Measurements from ENCODE around the gene ZNRF2. TPM values are rescaled to one million over a fixed set of nuclear protein-coding genes. Genes with fewer than 3 reads are reported as not detected.

ZNRF2 gene
- total and polyA plus RNA-seq, 2 donors (not counting 1 experiment from before 2014, with no cell fraction given) = 2.6 to 7.9 TPM

GRCh38 chr7:30365621-30366020 is 81.2 kb downstream of the ZNRF2 start:
- H3K4me2 ChIP-seq (ENCODE audit: extremely low read depth, insufficient read depth, low read length) = no peak overlapping the region
- H3K27me3 ChIP-seq (ENCODE audit: control insufficient read depth, insufficient read depth, low read length) = no peaks in the 10 kb centered on the region
- no peak overlapping the region for H3K9ac ChIP-seq (ENCODE audit: insufficient read depth, low read length)
- no peak overlapping the region for H3K27ac ChIP-seq (ENCODE audit: insufficient read depth, low read length)
- no peaks in the 10 kb centered on the region for H3K9me3 ChIP-seq (ENCODE audit: control insufficient read depth, insufficient read depth, low read depth, low read length)
- H3K4me3 ChIP-seq (replicated peaks in 1 of 4; ENCODE audit: control extremely low read depth in 1 of 4, insufficient read depth in 1 of 4, low read depth in 3 of 4, low read length in 4 of 4) = no peak overlapping the region
- no peak overlapping the region for H2AFZ ChIP-seq (ENCODE audit: low read length)
- H3K36me3 ChIP-seq (ENCODE audit: control insufficient read depth, insufficient read depth, low read length) = no peaks in the 10 kb centered on the region
- peaks cover 2% of the 10 kb centered on the region for H3K4me1 ChIP-seq (ENCODE audit: control insufficient read depth, extremely low read depth, insufficient read depth, low read length)
- no peaks in the 10 kb centered on the region for H3K79me2 ChIP-seq (ENCODE audit: control insufficient read depth, insufficient read depth, low read length)
- DNase-seq (ENCODE audit: low read depth in 2 of 2) = peak in 1 of 2 donors; percentile 36
- TF ChIP-seq CTCF (conservative IDR thresholded peaks at IDR 0.05 in 1 of 2, IDR thresholded peaks at IDR 0.05 in 1 of 2; ENCODE audit: low read depth in 1 of 2, low read length in 2 of 2) (no peak), EZH2 (IDR thresholded peaks at IDR 0.05; ENCODE audit: low read length, missing control alignments) (no peak)
- no peaks in the 10 kb centered on the region for H4K20me1 ChIP-seq (ENCODE audit: control insufficient read depth, extremely low read depth, insufficient read depth, low read length)

GRCh38 chr7:30366606-30367005 is 82.2 kb downstream of the ZNRF2 start:
- no peak overlapping the region for H3K27ac ChIP-seq (ENCODE audit: insufficient read depth, low read length)
- no peaks in the 10 kb centered on the region for H3K79me2 ChIP-seq (ENCODE audit: control insufficient read depth, insufficient read depth, low read length)
- H3K9me3 ChIP-seq (ENCODE audit: control insufficient read depth, insufficient read depth, low read depth, low read length) = no peaks in the 10 kb centered on the region
- no peak overlapping the region for H3K9ac ChIP-seq (ENCODE audit: insufficient read depth, low read length)
- H4K20me1 ChIP-seq (ENCODE audit: control insufficient read depth, extremely low read depth, insufficient read depth, low read length) = no peaks in the 10 kb centered on the region
- H3K4me2 ChIP-seq (ENCODE audit: extremely low read depth, insufficient read depth, low read length) = peak overlapping the region; percentile 40
- no peaks in the 10 kb centered on the region for H3K27me3 ChIP-seq (ENCODE audit: control insufficient read depth, insufficient read depth, low read length)
- no peak overlapping the region for H2AFZ ChIP-seq (ENCODE audit: low read length)
- peak; percentile 24 to 64 for DNase-seq (ENCODE audit: low read depth in 2 of 2)
- H3K4me3 ChIP-seq (replicated peaks in 1 of 4; ENCODE audit: control extremely low read depth in 1 of 4, insufficient read depth in 1 of 4, low read depth in 3 of 4, low read length in 4 of 4) = no peak overlapping the region
- H3K36me3 ChIP-seq (ENCODE audit: control insufficient read depth, insufficient read depth, low read length) = no peaks in the 10 kb centered on the region
- peaks cover 2% of the 10 kb centered on the region for H3K4me1 ChIP-seq (ENCODE audit: control insufficient read depth, extremely low read depth, insufficient read depth, low read length)
- TF ChIP-seq EZH2 (IDR thresholded peaks at IDR 0.05; ENCODE audit: low read length, missing control alignments) (no peak), CTCF (conservative IDR thresholded peaks at IDR 0.05 in 1 of 2, IDR thresholded peaks at IDR 0.05 in 1 of 2; ENCODE audit: low read depth in 1 of 2, low read length in 2 of 2) (no peak)

- TF ChIP-seq EZH2 (IDR thresholded peaks at IDR 0.05; ENCODE audit: low read length, missing control alignments) (no peak), CTCF (conservative IDR thresholded peaks at IDR 0.05 in 1 of 2, IDR thresholded peaks at IDR 0.05 in 1 of 2; ENCODE audit: low read depth in 1 of 2, low read length in 2 of 2) (no peak)
- no peak overlapping the region for H3K27ac ChIP-seq (ENCODE audit: insufficient read depth, low read length)
- H3K4me1 ChIP-seq (ENCODE audit: control insufficient read depth, extremely low read depth, insufficient read depth, low read length) = peaks cover 2% of the 10 kb centered on the region
- no peaks in the 10 kb centered on the region for H3K9me3 ChIP-seq (ENCODE audit: control insufficient read depth, insufficient read depth, low read depth, low read length)
- no peaks in the 10 kb centered on the region for H4K20me1 ChIP-seq (ENCODE audit: control insufficient read depth, extremely low read depth, insufficient read depth, low read length)
- H2AFZ ChIP-seq (ENCODE audit: low read length) = no peak overlapping the region
- no peaks in the 10 kb centered on the region for H3K79me2 ChIP-seq (ENCODE audit: control insufficient read depth, insufficient read depth, low read length)
- no peaks in the 10 kb centered on the region for H3K27me3 ChIP-seq (ENCODE audit: control insufficient read depth, insufficient read depth, low read length)
- H3K4me3 ChIP-seq (replicated peaks in 1 of 4; ENCODE audit: control extremely low read depth in 1 of 4, insufficient read depth in 1 of 4, low read depth in 3 of 4, low read length in 4 of 4) = no peak overlapping the region
- H3K4me2 ChIP-seq (ENCODE audit: extremely low read depth, insufficient read depth, low read length) = peak overlapping the region; percentile 15
- no peak overlapping the region for H3K9ac ChIP-seq (ENCODE audit: insufficient read depth, low read length)
- H3K36me3 ChIP-seq (ENCODE audit: control insufficient read depth, insufficient read depth, low read length) = no peaks in the 10 kb centered on the region
- DNase-seq (ENCODE audit: low read depth in 2 of 2) = no peak
Measured at GRCh38 chr7:30367561-30367960, 83.2 kb downstream of the ZNRF2 start.

Measured in fibroblast of lung (primary cell).